Mesendoderm (in vitro differentiated cells): ENCODE measurements around the gene CFAP157.

Experiments used
- DNase-seq: peaks from one replicate; pipeline ENCODE4 v3.0.0; 2013
- H2AK5ac ChIP-seq: 2 replicates; pipeline ENCODE4 v1.6.1; 2013; ENCODE audit warnings: low read length, inconsistent platforms
- H2BK120ac ChIP-seq: 2 replicates; pipeline ENCODE4 v1.6.1; 2013; ENCODE audit warnings: low read depth, mild to moderate bottlenecking, low read length, moderate library complexity, mixed read lengths
- H2BK15ac ChIP-seq: replicated peaks from 2 replicates; pipeline ENCODE4 v1.6.1; 2013; ENCODE audit warnings: low read depth, mild to moderate bottlenecking, moderate library complexity
- H2BK5ac ChIP-seq: 2 replicates; pipeline ENCODE4 v1.6.1; 2013; ENCODE audit warnings: low read length, inconsistent platforms
- H3K18ac ChIP-seq: 2 replicates; pipeline ENCODE4 v1.6.1; 2013; ENCODE audit warnings: mild to moderate bottlenecking, low read length, mixed read lengths
- H3K23ac ChIP-seq: one replicate; pipeline ENCODE4 v1.6.1; 2013; ENCODE audit warnings: low read length
- H3K27ac ChIP-seq: 2 replicates; pipeline ENCODE4 v1.5.1; 2013; ENCODE audit warnings: low read depth, mild to moderate bottlenecking, inconsistent platforms, low read length, moderate library complexity
- H3K27me3 ChIP-seq: 2 replicates; pipeline ENCODE4 v1.6.1; 2013; ENCODE audit warnings: low read length, control low read depth, mild to moderate bottlenecking, inconsistent platforms; ENCODE audit not compliant: insufficient read depth, poor library complexity
- H3K36me3 ChIP-seq: 2 replicates; pipeline ENCODE4 v1.6.1; 2013; ENCODE audit warnings: low read length, inconsistent platforms; ENCODE audit not compliant: control insufficient read depth, insufficient read depth
- H3K4ac ChIP-seq: one replicate; pipeline ENCODE4 v1.6.1; 2013; ENCODE audit warnings: low read depth, mild to moderate bottlenecking, low read length, moderate library complexity
- H3K4me1 ChIP-seq: 2 replicates; pipeline ENCODE4 v1.6.1; 2013; ENCODE audit warnings: low read depth, low read length, inconsistent platforms; ENCODE audit not compliant: control insufficient read depth
- H3K4me2 ChIP-seq: 2 replicates; pipeline ENCODE4 v1.6.1; 2013; ENCODE audit warnings: low read length
- H3K4me3 ChIP-seq: 2 replicates; pipeline ENCODE4 v1.5.1; 2013; ENCODE audit warnings: mild to moderate bottlenecking, low read length
- H3K56ac ChIP-seq: one replicate; pipeline ENCODE4 v1.6.1; 2013; ENCODE audit warnings: low read length
- H3K79me1 ChIP-seq: 2 replicates; pipeline ENCODE4 v1.6.1; 2013; ENCODE audit warnings: low read length, inconsistent platforms
- H3K79me2 ChIP-seq: 2 replicates; pipeline ENCODE4 v1.6.1; 2013; ENCODE audit warnings: mild to moderate bottlenecking, low read length; ENCODE audit not compliant: control insufficient read depth, insufficient read depth
- H3K9ac ChIP-seq: 2 replicates; pipeline ENCODE4 v1.6.1; 2013; ENCODE audit warnings: low read length, inconsistent platforms
- H4K5ac ChIP-seq: one replicate; pipeline ENCODE4 v1.6.1; 2013; ENCODE audit warnings: low read length
- H4K8ac ChIP-seq: one replicate; pipeline ENCODE4 v1.6.1; 2013; ENCODE audit warnings: low read depth, mild to moderate bottlenecking, control low read depth, low read length, moderate library complexity
- WGBS: extraction: QIAGEN DNeasy Blood & Tissue Kit; methylation state at CpG from one replicate; pipeline ENCODE4 v1.1.7; 2013; ENCODE audit warnings: low lambda C conversion rate, missing lambda C conversion rate; ENCODE audit not compliant: insufficient coverage; ENCODE audit errors: extremely low coverage; 5-methylcytosine and 5-hydroxymethylcytosine counted together

Gene CFAP157

GRCh38 chr9:127708952-127709587 lies 2.3 kb downstream of the CFAP157 start:
- Histone ChIP-seq H3K79me1 (no peaks in the 10 kb centered on the region), H3K56ac (no peak overlapping the region), H4K8ac (no peak overlapping the region), H3K4me1 (no peaks in the 10 kb centered on the region), H2AK5ac (no peak overlapping the region), H2BK15ac (no peak overlapping the region), H3K27me3 (no peaks in the 10 kb centered on the region), H3K23ac (no peak overlapping the region), H3K79me2 (no peaks in the 10 kb centered on the region), H4K5ac (no peak overlapping the region), H3K36me3 (no peaks in the 10 kb centered on the region), H3K4ac (no peak overlapping the region), H2BK5ac (no peak overlapping the region), H3K4me3 (no peak overlapping the region), H3K27ac (no peak overlapping the region), H2BK120ac (no peak overlapping the region), H3K9ac (no peak overlapping the region), H3K18ac (no peak overlapping the region), H3K4me2 (no peak overlapping the region)
- WGBS: no CpG with 5 or more reads among the region's 8 CpGs
- no peak for DNase-seq

DNA sequence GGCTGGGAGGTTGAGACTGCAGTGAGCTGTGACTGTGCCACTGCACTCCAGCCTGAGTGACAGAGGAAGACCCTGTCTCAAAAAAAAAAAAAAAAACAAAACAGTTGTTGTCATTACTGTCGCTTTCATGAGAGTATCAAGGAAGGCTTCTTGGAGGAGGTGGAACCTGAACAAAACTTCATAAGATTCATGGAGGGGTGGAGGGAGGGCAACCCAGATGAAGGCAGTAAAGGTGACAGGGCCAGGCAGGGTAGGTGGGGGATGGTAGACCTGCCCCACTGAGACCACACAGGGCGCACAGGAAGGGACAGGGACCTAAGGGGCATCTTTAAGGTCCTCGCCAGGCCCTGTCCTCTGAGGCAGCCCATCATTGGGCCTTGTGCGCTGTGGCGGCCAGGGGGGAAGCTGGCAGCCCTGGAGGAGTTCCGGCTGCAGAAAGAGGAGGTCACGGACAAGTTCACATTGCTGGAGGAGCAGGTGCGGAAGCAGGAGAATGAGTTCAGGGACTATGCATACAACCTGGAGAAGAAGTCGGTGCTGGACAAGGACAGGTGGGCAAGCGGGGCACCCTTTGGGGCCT lies 3.5 kb downstream of the CFAP157 start:
- Histone ChIP-seq H3K27me3 (no peaks in the 10 kb centered on the region), H3K56ac (no peak overlapping the region), H2AK5ac (no peak overlapping the region), H2BK5ac (no peak overlapping the region), H3K4ac (no peak overlapping the region), H3K79me2 (no peaks in the 10 kb centered on the region), H2BK15ac (no peak overlapping the region), H3K18ac (no peak overlapping the region), H4K8ac (no peak overlapping the region), H3K23ac (no peak overlapping the region), H3K79me1 (no peaks in the 10 kb centered on the region), H3K4me2 (no peak overlapping the region), H3K27ac (no peak overlapping the region), H4K5ac (no peak overlapping the region), H2BK120ac (no peak overlapping the region), H3K4me3 (no peak overlapping the region), H3K36me3 (no peaks in the 10 kb centered on the region), H3K9ac (no peak overlapping the region), H3K4me1 (no peaks in the 10 kb centered on the region)
- DNase-seq: no peak
- WGBS: no CpG with 5 or more reads among the region's 10 CpGs

GRCh38 chr9:127711226-127711701 lies 4.5 kb downstream of the CFAP157 start:
- Histone ChIP-seq H4K5ac (no peak overlapping the region), H3K4me2 (no peak overlapping the region), H3K56ac (no peak overlapping the region), H2BK120ac (no peak overlapping the region), H3K36me3 (no peaks in the 10 kb centered on the region), H3K18ac (no peak overlapping the region), H3K27ac (no peak overlapping the region), H4K8ac (no peak overlapping the region), H2AK5ac (no peak overlapping the region), H3K9ac (no peak overlapping the region), H3K79me2 (no peaks in the 10 kb centered on the region), H2BK5ac (no peak overlapping the region), H3K4ac (no peak overlapping the region), H2BK15ac (no peak overlapping the region), H3K4me1 (no peaks in the 10 kb centered on the region), H3K4me3 (no peak overlapping the region), H3K27me3 (no peaks in the 10 kb centered on the region), H3K23ac (no peak overlapping the region), H3K79me1 (no peaks in the 10 kb centered on the region)
- no CpG with 5 or more reads among the region's 9 CpGs for WGBS
- no peak for DNase-seq

- H3K27me3 ChIP-seq: no peaks in the 10 kb centered on the region
- DNase-seq: no peak
- no peak overlapping the region for H3K9ac ChIP-seq
- no peak overlapping the region for H3K27ac ChIP-seq
- no peak overlapping the region for H3K4me3 ChIP-seq
- H3K18ac ChIP-seq: no peak overlapping the region
- no peaks in the 10 kb centered on the region for H3K79me1 ChIP-seq
- H2BK120ac ChIP-seq: no peak overlapping the region
- no peak overlapping the region for H3K56ac ChIP-seq
- H3K79me2 ChIP-seq: no peaks in the 10 kb centered on the region
- no peak overlapping the region for H3K4me2 ChIP-seq
- no peak overlapping the region for H2BK5ac ChIP-seq
- no peaks in the 10 kb centered on the region for H3K36me3 ChIP-seq
- H2BK15ac ChIP-seq: no peak overlapping the region
- no peaks in the 10 kb centered on the region for H3K4me1 ChIP-seq
- H4K5ac ChIP-seq: no peak overlapping the region
- whole genome bisulfite sequencing: no CpG with 5 or more reads among the region's 11 CpGs
- no peak overlapping the region for H3K23ac ChIP-seq
- H4K8ac ChIP-seq: no peak overlapping the region
- H3K4ac ChIP-seq: no peak overlapping the region
- H2AK5ac ChIP-seq: no peak overlapping the region
Observed at GRCh38 chr9:127711831-127712274, 5.1 kb downstream of the CFAP157 start.

- WGBS: no CpG with 5 or more reads among the region's 11 CpGs
- H3K4me3 ChIP-seq: no peak overlapping the region
Observed at GRCh38 chr9:127712371-127712770, 5.6 kb downstream of the CFAP157 start.

More at GRCh38 chr9:127712371-127712770, 5.6 kb downstream of the CFAP157 start:
- Histone ChIP-seq H3K27me3 (no peaks in the 10 kb centered on the region), H3K36me3 (no peaks in the 10 kb centered on the region), H3K56ac (no peak overlapping the region), H2AK5ac (no peak overlapping the region), H3K27ac (no peak overlapping the region), H3K18ac (no peak overlapping the region), H2BK5ac (no peak overlapping the region), H3K4me2 (no peak overlapping the region), H4K5ac (no peak overlapping the region), H3K23ac (no peak overlapping the region), H2BK15ac (no peak overlapping the region), H3K4ac (no peak overlapping the region), H3K9ac (no peak overlapping the region), H3K79me1 (no peaks in the 10 kb centered on the region), H3K4me1 (no peaks in the 10 kb centered on the region), H3K79me2 (no peaks in the 10 kb centered on the region), H4K8ac (no peak overlapping the region), H2BK120ac (no peak overlapping the region)
- no peak for DNase-seq
